NCI-H1048 (cell line): ENCODE data around the gene KIF1A.
A peak's percentile ranks its signal among the peaks of the same experiment; 100 is the strongest.

Experiments used
- DNase-seq: peaks from one replicate; lab custom pipeline; 2025; lab: John Stamatoyannopoulos, UW

KIF1A gene

DNA sequence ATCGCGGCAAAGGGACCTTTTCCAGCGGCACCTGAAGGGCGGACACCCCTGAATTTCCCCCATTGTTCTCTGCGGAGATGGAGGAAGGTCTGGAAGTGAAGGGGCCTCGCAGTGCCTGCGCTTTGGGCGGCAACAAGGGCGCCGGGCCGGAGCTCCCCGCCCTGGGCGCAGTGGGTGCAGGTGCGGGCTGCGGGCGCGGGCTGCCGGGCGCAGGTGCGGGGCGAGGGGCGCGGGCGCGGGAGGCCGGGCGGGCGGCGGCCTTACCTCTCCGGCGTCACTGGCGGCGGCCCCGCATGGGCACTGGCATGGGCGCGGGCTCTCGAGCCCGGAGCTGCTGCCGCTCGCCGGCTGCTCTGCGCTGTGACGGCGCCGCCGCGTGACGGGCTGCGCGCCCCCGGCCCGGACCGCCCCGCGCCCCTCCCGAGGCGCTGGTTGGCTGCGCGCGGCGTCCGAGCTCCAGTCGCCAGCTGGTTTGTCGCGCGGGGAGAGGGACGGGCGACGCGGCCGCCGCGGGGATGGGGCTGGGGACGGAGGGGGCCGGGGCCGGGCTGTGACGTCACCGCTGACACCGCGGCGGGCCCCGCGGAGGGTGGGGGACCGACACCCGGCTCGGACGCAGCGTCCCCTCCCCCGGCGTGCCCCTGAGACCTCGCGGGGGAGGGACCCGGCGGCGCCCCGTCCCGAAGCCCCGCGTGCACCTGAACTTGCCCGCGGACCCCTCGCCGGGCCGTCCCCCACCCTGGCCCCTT is at the start of gene KIF1A:
Gene KIF1A, minus strand, starts transcription at position 362 of the 749 bp plus-strand sequence. CDS start 22,467 bp downstream, outside the sequence.
- DNase-seq: peak; percentile 73

DNA sequence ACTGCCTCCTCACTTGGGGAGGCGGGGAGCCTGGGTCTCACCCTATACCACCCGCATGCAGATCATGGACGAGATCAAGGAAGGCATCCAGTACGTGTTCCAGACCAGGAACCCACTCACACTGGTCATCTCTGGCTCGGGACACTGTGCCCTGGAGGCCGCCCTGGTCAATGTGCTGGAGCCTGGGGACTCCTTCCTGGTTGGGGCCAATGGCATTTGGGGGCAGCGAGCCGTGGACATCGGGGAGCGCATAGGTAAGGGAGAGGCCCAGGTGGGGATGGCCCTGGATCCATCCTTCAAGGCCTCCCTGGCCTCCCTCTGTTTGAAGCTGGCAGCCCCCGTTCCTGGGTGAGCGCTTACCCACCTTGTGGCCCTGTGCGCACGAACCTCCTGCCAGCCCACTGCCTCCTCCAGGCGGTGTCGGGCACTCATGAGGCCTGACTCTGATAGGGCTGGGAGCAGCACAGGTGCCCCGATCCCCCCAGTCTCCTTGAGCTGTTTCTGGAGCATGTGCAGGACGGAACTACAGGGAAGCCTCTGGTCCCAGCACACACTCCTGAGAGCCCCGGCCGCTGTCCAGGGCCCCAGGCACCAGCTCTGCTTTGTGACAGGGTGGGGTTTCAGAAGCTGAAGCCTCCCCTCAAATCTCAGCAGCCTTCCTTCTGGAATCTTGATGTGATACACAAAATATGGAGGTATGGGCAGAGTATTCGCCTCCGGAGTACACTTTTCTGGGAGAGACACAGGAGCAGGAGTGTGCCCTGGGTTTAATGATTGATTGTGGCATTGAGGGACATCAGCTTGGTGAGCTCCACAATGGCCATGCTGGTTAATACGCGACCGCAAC is 49.3 kb upstream of the KIF1A start:
- DNase-seq: no peak

- no peak for DNase-seq
Observed at GRCh38 chr2:240868286-240869108, 48.5 kb upstream of the KIF1A start, which contains the start of gene AGXT. TSS of gene AGXT (plus strand) at chr2:240868824. CDS start at chr2:240868866, 42 bp downstream.

GRCh38 chr2:240865391-240865790 is 45.4 kb upstream of the KIF1A start:
- no peak for DNase-seq

GRCh38 chr2:240864475-240864874 is 44.5 kb upstream of the KIF1A start:
- DNase-seq: no peak

DNA sequence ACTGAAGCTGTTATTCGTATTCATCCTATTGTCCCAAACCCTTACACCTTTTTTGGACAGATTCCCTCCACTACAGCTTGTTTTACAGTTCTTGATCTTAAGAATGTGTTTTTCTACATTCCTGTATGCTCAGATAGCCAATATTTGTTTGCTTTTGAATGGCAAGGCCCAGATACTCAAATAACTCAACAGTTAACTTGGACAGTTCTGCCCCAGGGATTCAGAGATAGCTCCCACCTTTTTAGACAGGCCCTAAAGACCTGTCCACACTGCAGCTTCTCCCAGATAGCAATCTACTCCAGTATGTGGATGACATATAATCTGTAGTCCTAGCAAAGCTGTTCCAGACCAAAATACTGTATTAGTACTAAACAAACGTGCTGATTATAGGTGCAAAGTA is 41.5 kb upstream of the KIF1A start:
- DNase-seq: no peak

GRCh38 chr2:240858871-240859270 is 38.9 kb upstream of the KIF1A start:
- no peak for DNase-seq

DNA sequence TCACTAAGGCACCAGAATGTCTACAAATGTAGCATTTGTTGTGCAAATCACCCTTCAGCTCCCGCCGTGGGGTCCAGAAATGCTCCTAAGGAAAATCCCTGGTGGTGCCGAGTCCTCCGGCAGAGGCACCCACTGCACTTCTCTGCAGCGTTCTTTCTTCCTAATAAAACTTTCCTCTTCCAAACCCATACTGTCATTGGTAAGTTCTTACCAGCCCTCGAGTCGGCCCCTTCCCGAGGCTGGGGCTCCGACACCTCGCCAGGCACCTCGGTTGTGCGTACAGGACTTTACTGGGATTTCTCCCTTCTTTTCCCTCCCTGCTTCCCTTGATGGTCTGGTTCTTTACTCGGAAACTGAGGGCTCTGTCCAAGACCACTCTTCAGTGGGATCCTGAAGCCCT is 38.3 kb upstream of the KIF1A start:
- no peak for DNase-seq

DNA sequence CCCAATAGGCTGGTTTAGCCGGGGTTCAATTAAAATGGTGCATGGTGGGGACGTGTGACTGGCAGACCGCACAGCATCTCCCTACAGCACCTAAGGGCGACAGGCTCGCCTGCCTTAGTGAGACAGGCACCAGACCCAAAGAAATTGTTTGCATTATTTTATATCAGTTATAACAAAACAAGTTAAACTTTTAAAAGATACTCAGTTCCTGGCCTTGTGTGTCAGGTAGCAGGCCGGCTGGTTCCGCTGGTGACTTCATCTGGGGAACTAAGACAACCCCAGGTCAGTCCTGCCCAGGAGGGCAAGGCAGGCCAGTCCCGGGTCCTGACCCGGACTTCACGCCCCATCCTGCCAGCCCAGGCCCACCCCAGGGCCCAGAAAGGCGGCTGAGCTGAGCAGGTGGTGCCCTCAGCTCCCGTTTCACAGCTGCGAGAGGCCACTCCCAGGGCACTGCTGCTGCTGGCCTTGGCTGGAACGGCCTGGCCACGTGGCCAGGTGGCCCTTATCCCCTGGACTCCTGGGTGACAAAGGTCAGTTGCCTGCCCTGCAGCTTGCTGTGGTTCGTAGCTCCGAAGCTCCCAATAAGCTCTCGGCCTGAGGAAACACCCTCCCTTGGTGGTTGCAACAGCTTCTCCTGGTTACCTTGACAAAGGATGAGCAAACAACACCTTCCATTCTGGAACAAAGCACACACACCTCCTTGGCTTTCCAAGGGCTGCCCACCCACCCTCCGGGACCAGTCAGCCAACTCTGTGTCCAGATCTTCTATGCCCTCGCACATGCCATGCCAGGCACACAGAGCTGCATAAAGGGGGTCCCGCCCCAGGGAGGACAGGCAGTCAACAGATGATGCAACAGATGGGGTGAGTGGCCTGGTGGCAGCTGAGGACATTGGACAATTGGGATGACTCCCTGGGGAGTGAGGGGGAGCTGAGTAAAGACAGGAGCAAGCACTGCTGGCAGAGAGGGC is 37.3 kb upstream of the KIF1A start:
- no peak for DNase-seq

DNA sequence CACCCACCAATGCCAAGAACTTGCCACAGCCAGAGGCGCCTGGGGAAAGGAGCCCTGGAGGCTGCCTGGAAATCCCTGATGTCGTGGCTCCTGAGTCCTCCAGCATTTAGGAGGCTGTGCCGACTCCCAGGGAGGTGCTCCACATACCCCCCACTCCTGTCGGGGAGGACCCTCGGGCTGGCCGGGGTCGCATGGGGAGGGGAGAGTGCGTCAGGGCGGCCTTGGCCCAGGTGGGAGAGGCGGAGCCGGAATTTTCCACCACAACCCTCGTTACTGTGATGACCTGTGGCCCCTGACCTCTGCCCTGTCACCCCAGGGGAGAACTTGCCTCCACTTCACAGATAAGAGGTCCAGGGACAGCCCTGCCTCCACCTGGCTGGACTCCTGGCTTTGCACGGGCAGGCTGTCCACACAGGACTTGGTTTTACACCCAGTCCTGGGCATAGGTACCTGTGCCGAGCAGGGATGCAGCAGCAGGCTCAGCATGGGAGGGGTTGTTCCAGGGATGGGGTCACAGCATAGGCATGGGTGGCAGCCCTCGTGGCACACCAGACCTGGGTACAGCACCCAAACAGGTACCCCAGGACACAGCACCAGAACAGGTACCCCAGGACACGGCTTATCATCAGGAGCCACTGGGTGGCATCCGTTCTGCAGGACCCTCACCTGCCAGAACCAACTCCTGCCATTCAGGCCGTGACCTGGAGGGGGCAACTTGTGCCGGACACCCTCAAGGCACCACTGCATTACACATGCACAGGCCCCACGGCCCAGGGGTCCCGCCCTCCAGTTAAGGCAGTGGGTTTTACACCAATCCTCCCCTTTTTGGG is 36.3 kb upstream of the KIF1A start:
- no peak for DNase-seq

DNA sequence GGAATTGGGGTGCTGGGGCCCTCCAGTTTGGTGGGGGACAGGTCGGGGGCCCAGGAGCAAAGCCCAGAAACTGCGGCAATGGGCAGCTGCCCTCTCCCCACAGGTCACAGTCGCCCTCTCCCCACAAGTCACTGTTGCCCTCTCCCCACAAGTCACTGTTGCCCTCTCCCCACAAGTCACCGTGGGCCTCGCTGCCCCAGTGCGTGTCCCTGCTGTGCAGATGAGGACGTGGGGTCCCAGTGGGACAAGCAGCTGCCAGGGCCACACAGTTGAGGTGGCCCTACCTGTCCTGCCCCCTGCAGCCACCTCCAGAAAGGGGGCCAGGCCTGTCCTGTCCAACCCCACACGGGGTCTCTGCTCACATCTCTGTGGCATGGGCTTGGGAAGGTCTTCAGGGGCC is 35.7 kb upstream of the KIF1A start:
- no peak for DNase-seq

- DNase-seq: no peak
Observed at GRCh38 chr2:240852671-240853314, 32.8 kb upstream of the KIF1A start.

- peak; percentile 5 for DNase-seq
Observed at GRCh38 chr2:240851078-240851991, 31.3 kb upstream of the KIF1A start.

DNA sequence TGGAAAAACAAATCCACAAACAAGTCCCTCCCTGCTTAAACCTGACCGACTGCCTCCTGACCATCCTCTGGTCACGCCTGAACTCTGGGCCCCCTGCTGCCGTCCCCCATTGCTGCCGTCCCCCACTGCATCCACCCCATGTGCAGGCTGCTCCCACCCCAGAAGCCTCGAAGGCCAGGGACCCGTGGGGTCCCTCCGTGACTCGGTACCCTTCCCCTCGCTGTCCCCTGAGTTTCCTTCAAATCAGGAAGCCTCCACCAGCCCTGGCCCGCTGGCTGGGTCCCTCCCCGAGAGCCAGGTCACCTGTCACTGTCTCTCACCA is 30.7 kb upstream of the KIF1A start:
- no peak for DNase-seq

DNA sequence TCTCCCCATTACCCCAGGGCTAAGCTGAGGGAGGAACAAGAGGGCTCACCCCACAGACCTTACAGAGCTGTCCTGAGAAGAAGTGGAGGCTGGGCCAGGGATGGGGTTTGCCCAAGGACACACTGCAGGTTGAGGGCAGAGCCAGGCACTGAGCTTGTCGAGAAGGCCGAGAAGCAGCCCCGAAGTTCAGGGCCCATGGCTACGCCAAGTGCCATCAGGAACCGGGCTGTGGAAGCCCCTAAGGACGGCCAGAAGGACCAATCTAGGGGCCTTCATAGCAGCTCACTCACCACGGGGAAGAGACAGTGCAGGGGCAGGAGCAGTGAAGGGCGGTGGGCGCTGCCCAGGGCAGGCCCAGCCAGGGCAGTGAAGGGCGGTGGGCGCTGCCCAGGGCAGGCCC is 30.0 kb upstream of the KIF1A start:
- no peak for DNase-seq

- no peak for DNase-seq
Observed at GRCh38 chr2:240848900-240849680, 29.1 kb upstream of the KIF1A start.

GRCh38 chr2:240847817-240848216 is 27.8 kb upstream of the KIF1A start:
- no peak for DNase-seq
